MM.1S (cell line): ENCODE results near the gene EPX.

Experiments
- DNase-seq: peaks from one replicate; pipeline ENCODE4 v3.0.0-alpha.2; 2015
- H2AFZ ChIP-seq: fragments of 300-600 bp; sonication (generic); 2 replicates; pipeline ENCODE4 v1.6.0; 2016; ENCODE audit warnings: antibody characterized with exemption, low read length
- H3F3A ChIP-seq: fragments of 300-600 bp; sonication (generic); 2 replicates; pipeline ENCODE4 v1.6.1; 2016; ENCODE audit warnings: mild to moderate bottlenecking, antibody characterized with exemption, low read length, moderate library complexity, mixed read lengths; ENCODE audit not compliant: insufficient read depth
- H3K27ac ChIP-seq: fragments of 300-600 bp; sonication (generic); 2 replicates; pipeline ENCODE4 v1.5.1; 2016; ENCODE audit warnings: mild to moderate bottlenecking, low read length
- H3K27me3 ChIP-seq: fragments of 300-600 bp; sonication (generic); replicated peaks from 2 replicates; pipeline ENCODE4 v1.6.0; 2016; ENCODE audit warnings: low read length; ENCODE audit not compliant: insufficient read depth
- H3K36me3 ChIP-seq: fragments of 300-600 bp; sonication (generic); replicated peaks from 2 replicates; pipeline ENCODE4 v1.6.1; 2016; ENCODE audit warnings: mild to moderate bottlenecking, low read length, mixed read lengths; ENCODE audit not compliant: insufficient read depth
- H3K4me1 ChIP-seq: fragments of 300-600 bp; sonication (generic); 2 replicates; pipeline ENCODE4 v1.6.1; 2016; ENCODE audit warnings: low read length, mixed read lengths
- H3K4me2 ChIP-seq: fragments of 300-600 bp; sonication (generic); 2 replicates; pipeline ENCODE4 v1.6.0; 2016; ENCODE audit warnings: low read depth, low read length
- H3K4me3 ChIP-seq: fragments of 300-600 bp; sonication (generic); 2 replicates; pipeline ENCODE4 v1.5.1; 2016; ENCODE audit warnings: low read length, mixed read lengths
- H3K79me2 ChIP-seq: fragments of 300-600 bp; sonication (generic); 2 replicates; pipeline ENCODE4 v1.6.1; 2016; ENCODE audit warnings: mixed run types, low read length, mixed read lengths
- H3K9ac ChIP-seq: fragments of 300-600 bp; sonication (generic); 2 replicates; pipeline ENCODE4 v1.6.1; 2016; ENCODE audit warnings: low read length, mixed read lengths
- H3K9me2 ChIP-seq: fragments of 300-600 bp; sonication (generic); replicated peaks from 2 replicates; pipeline ENCODE4 v1.6.1; 2016; ENCODE audit warnings: mild to moderate bottlenecking, low read length, mixed read lengths; ENCODE audit not compliant: insufficient read depth
- H3K9me3 ChIP-seq: fragments of 300-600 bp; sonication (generic); replicated peaks from 2 replicates; pipeline ENCODE4 v1.6.1; 2016; ENCODE audit warnings: mild to moderate bottlenecking, low read length, mixed read lengths; ENCODE audit not compliant: insufficient read depth
- H4K20me1 ChIP-seq: fragments of 300-600 bp; sonication (generic); 2 replicates; pipeline ENCODE4 v1.6.1; 2016; ENCODE audit warnings: mild to moderate bottlenecking, low read length, moderate library complexity, mixed read lengths; ENCODE audit not compliant: insufficient read depth
- CTCF ChIP-seq: fragments of 300-600 bp; sonication (generic); IDR thresholded peaks from 2 replicates; pipeline ENCODE4 v1.5.1; 2016; ENCODE audit warnings: antibody characterized with exemption, low read length, mixed read lengths
- EZH2 ChIP-seq: fragments of 300-600 bp; sonication (generic); optimal IDR thresholded peaks from 2 replicates; pipeline ENCODE3; 2017; ENCODE audit warnings: low read depth, mild to moderate bottlenecking, antibody characterized with exemption, low read length, mixed read lengths
- EZH2phosphoT487 ChIP-seq: fragments of 300-600 bp; sonication (generic); IDR thresholded peaks from 2 replicates; pipeline ENCODE4 v1.6.1; 2018; ENCODE audit warnings: antibody characterized with exemption, low read length

EPX gene

GRCh38 chr17:58227733-58228132 is 35.2 kb downstream of the EPX start:
- H4K20me1 ChIP-seq = no peaks in the 10 kb centered on the region; the same call in 1 of the 2 replicates
- H3F3A ChIP-seq = peaks cover 9% of the 10 kb centered on the region; the same call in 1 of the 2 replicates
- peaks cover 9% of the 10 kb centered on the region for H3K4me1 ChIP-seq
- no peak overlapping the region for H3K9ac ChIP-seq
- H3K36me3 ChIP-seq = no peaks in the 10 kb centered on the region
- no peak overlapping the region for H3K27ac ChIP-seq
- H2AFZ ChIP-seq = no peak overlapping the region
- H3K9me2 ChIP-seq = no peaks in the 10 kb centered on the region
- H3K4me2 ChIP-seq = no peak overlapping the region
- TF ChIP-seq EZH2phosphoT487 = no peak
- no peaks in the 10 kb centered on the region for H3K9me3 ChIP-seq
- peaks cover 79% of the 10 kb centered on the region for H3K27me3 ChIP-seq
- no peak for DNase-seq
- H3K4me3 ChIP-seq = no peak overlapping the region
- no peaks in the 10 kb centered on the region for H3K79me2 ChIP-seq

DNA sequence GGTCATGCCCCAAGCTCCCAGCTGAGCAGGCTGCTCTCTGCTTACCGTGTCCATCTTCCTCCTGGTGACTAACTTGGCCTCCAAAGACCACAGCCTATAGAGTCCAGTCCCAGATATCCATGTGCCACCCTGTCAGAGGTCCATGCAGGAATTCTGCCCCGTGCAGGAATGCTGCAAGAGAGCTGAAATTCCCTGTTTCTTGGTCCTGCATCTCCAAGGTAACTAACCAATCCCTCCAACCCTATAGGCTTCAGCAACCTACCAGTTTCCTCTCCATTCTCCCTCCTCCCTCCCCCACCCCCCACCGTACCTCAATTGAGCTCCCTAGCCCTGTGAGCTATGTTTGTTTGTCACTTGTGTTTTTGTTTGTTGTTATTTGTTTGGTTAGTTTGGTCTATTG is 36.2 kb downstream of the EPX start:
- no peak overlapping the region for H3K4me2 ChIP-seq
- peaks cover 14% of the 10 kb centered on the region for H3K4me1 ChIP-seq
- no peaks in the 10 kb centered on the region for H3K9me3 ChIP-seq
- no peak overlapping the region for H2AFZ ChIP-seq
- no peak overlapping the region for H3K4me3 ChIP-seq
- TF ChIP-seq EZH2 (no peak), EZH2phosphoT487 (no peak), CTCF (no peak)
- H3F3A ChIP-seq = peaks cover 14% of the 10 kb centered on the region; the same call in 1 of the 2 replicates
- H3K27ac ChIP-seq = no peak overlapping the region
- no peaks in the 10 kb centered on the region for H3K9me2 ChIP-seq
- H3K36me3 ChIP-seq = no peaks in the 10 kb centered on the region
- H3K79me2 ChIP-seq = no peaks in the 10 kb centered on the region
- DNase-seq = no peak
- H3K27me3 ChIP-seq = peaks cover 80% of the 10 kb centered on the region
- no peak overlapping the region for H3K9ac ChIP-seq
- H4K20me1 ChIP-seq = no peaks in the 10 kb centered on the region; the same call in 1 of the 2 replicates

DNA sequence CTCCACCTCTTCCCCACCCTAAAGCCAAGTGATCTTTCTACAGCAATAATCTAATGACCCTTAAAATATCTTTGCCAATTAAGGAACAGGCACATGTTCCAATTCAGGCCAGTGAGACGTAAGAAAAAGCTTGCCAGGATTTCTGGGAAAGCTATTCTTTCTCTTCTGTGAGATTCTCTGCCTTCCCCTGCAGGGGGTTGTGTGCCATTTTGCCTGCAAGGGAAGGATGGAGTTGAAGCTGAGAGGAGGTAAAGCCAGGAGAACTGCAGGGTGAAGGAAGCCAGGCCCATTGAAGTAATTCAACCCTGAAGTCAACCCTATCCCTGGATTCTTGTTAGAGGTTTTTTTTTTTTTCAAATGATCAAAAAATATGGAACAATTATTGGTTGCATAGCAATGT is 36.9 kb downstream of the EPX start:
- Histone ChIP-seq H4K20me1 (no peaks in the 10 kb centered on the region; the same call in 1 of the 2 replicates), H3K27me3 (peaks cover 85% of the 10 kb centered on the region), H3K9me2 (no peaks in the 10 kb centered on the region), H2AFZ (no peak overlapping the region), H3K4me1 (peaks cover 14% of the 10 kb centered on the region), H3K9ac (no peak overlapping the region), H3K9me3 (no peaks in the 10 kb centered on the region), H3K4me2 (no peak overlapping the region), H3K36me3 (no peaks in the 10 kb centered on the region), H3K4me3 (no peak overlapping the region), H3K27ac (no peak overlapping the region), H3K79me2 (no peaks in the 10 kb centered on the region), H3F3A (peaks cover 14% of the 10 kb centered on the region; the same call in 1 of the 2 replicates)
- TF ChIP-seq EZH2phosphoT487 (no peak), CTCF (no peak), EZH2 (no peak)
- no peak for DNase-seq

GRCh38 chr17:58229881-58230280 is 37.4 kb downstream of the EPX start:
- TF ChIP-seq CTCF (no peak), EZH2 (no peak), EZH2phosphoT487 (no peak)

More at GRCh38 chr17:58229881-58230280, 37.4 kb downstream of the EPX start:
- H3K27ac ChIP-seq = no peak overlapping the region
- H3K4me3 ChIP-seq = no peak overlapping the region
- peaks cover 14% of the 10 kb centered on the region for H3K4me1 ChIP-seq
- no peaks in the 10 kb centered on the region for H3K36me3 ChIP-seq
- no peaks in the 10 kb centered on the region for H3K9me2 ChIP-seq
- no peak overlapping the region for H3K9ac ChIP-seq
- H3F3A ChIP-seq = peaks cover 14% of the 10 kb centered on the region; the same call in 1 of the 2 replicates
- no peak for DNase-seq
- H3K9me3 ChIP-seq = no peaks in the 10 kb centered on the region
- H2AFZ ChIP-seq = no peak overlapping the region
- peaks cover 90% of the 10 kb centered on the region for H3K27me3 ChIP-seq
- H3K79me2 ChIP-seq = no peaks in the 10 kb centered on the region
- no peaks in the 10 kb centered on the region; the same call in 1 of the 2 replicates for H4K20me1 ChIP-seq
- no peak overlapping the region for H3K4me2 ChIP-seq
